Measurements from ENCODE around the gene TGM4. TPM values are rescaled to one million over a fixed set of nuclear protein-coding genes. Genes with fewer than 3 reads are reported as not detected.

TGM4 gene
- total RNA-seq, 4 donors from 2014 or later, result not detected

- ATAC-seq (ENCODE audit: low FRiP score) (no peak), DNase-seq (ENCODE audit: low spot score) (no peak)
- TF ChIP-seq CTCF (IDR thresholded peaks at IDR 0.05), result no peak
Measured at GRCh38 chr3:44903314-44903713, 28.9 kb downstream of the TGM4 start.

GRCh38 chr3:44903751-44904150, 29.3 kb downstream of the TGM4 start:
- DNase-seq (ENCODE audit: low spot score), result no peak
- ATAC-seq (ENCODE audit: low FRiP score), result no peak
- TF ChIP-seq CTCF (IDR thresholded peaks at IDR 0.05), result no peak

GRCh38 chr3:44905446-44906157, 31.2 kb downstream of the TGM4 start:
- no peak for DNase-seq (ENCODE audit: low spot score)
- no peak for TF ChIP-seq CTCF (IDR thresholded peaks at IDR 0.05)
- ATAC-seq (ENCODE audit: low FRiP score), result no peak

- no peak for DNase-seq (ENCODE audit: low spot score)
- ATAC-seq (ENCODE audit: low FRiP score), result no peak
- no peak for TF ChIP-seq CTCF (IDR thresholded peaks at IDR 0.05)
Measured at GRCh38 chr3:44906997-44907396, 32.6 kb downstream of the TGM4 start.

GRCh38 chr3:44907612-44908011, 33.2 kb downstream of the TGM4 start:
- no peak for DNase-seq (ENCODE audit: low spot score)
- ATAC-seq (ENCODE audit: low FRiP score), result no peak
- no peak for TF ChIP-seq CTCF (IDR thresholded peaks at IDR 0.05)

GRCh38 chr3:44909063-44909462, 34.7 kb downstream of the TGM4 start:
- no peak for TF ChIP-seq CTCF (IDR thresholded peaks at IDR 0.05)
- ATAC-seq (ENCODE audit: low FRiP score) (no peak), DNase-seq (ENCODE audit: low spot score) (no peak)

GRCh38 chr3:44910693-44911092, 36.3 kb downstream of the TGM4 start:
- ATAC-seq (ENCODE audit: low FRiP score), result no peak

More at GRCh38 chr3:44910693-44911092, 36.3 kb downstream of the TGM4 start:
- DNase-seq (ENCODE audit: low spot score), result no peak
- TF ChIP-seq CTCF (IDR thresholded peaks at IDR 0.05), result no peak
